HG03139 (cell line): Measurements from ENCODE around the gene VCP.
A peak's percentile ranks its signal among the peaks of the same experiment; 100 is the strongest.

Experiments used
- ATAC-seq: cut with Tn5 transposase; IDR thresholded peaks from one replicate; pipeline ENCODE4 v1.9.1; 2021; ENCODE audit not compliant: unreplicated experiment

Gene VCP

GRCh38 chr9:35072461-35073278 lies at the start of gene VCP:
Gene VCP (minus strand): TSS chr9:35072625. CDS start chr9:35072353, 272 bp downstream.
- peak; percentile 83 for ATAC-seq

GRCh38 chr9:35116898-35117551 lies 44.6 kb upstream of the VCP start:
- peak; percentile 33 for ATAC-seq

- no peak for ATAC-seq
Observed at GRCh38 chr9:35116539-35116897, 44.1 kb upstream of the VCP start.

GRCh38 chr9:35115680-35116538 lies 43.5 kb upstream of the VCP start, which contains the start of gene ATOSB:
Gene ATOSB (minus strand): TSS chr9:35115862. CDS start chr9:35108274, 7,588 bp downstream.
- peak; percentile 44 for ATAC-seq

GRCh38 chr9:35114840-35115628 lies 42.6 kb upstream of the VCP start:
- ATAC-seq, result no peak

GRCh38 chr9:35114113-35114839 lies 41.9 kb upstream of the VCP start:
- ATAC-seq, result no peak

GRCh38 chr9:35112257-35113020 lies 40.0 kb upstream of the VCP start:
- no peak for ATAC-seq

- peak; percentile 61 for ATAC-seq
Observed at GRCh38 chr9:35111001-35111933, 38.8 kb upstream of the VCP start.

GRCh38 chr9:35110327-35110761 lies 37.9 kb upstream of the VCP start:
- no peak for ATAC-seq

GRCh38 chr9:35108946-35109575 lies 36.6 kb upstream of the VCP start:
- ATAC-seq, result no peak

- no peak for ATAC-seq
Observed at GRCh38 chr9:35108461-35108860, 36.0 kb upstream of the VCP start.

GRCh38 chr9:35107297-35108290 lies 35.2 kb upstream of the VCP start:
- no peak for ATAC-seq

GRCh38 chr9:35106343-35106730 lies 33.9 kb upstream of the VCP start:
- no peak for ATAC-seq

GRCh38 chr9:35105571-35106342 lies 33.3 kb upstream of the VCP start:
- ATAC-seq, result no peak

- no peak for ATAC-seq
Observed at GRCh38 chr9:35105126-35105525, 32.7 kb upstream of the VCP start.

- no peak for ATAC-seq
Observed at GRCh38 chr9:35104586-35104985, 32.2 kb upstream of the VCP start.
